Panc1 (cell line): ENCODE results near the gene RIN1. TPM values are rescaled to one million over a fixed set of nuclear protein-coding genes. Genes with fewer than 3 reads are reported as not detected.

Source experiments
- ATAC-seq: fragments of 200-7000 bp; cut with Tn5 transposase; 2 replicates; pipeline ENCODE4 v1.9.1; 2020; ENCODE audit warnings: mild to moderate bottlenecking, moderate library complexity
- BruUV-seq: library from RNA; stranded (reverse); fragments of 400-500 nt; replicated peaks from 2 replicates; lab custom pipeline; 2021; lab: Mats Ljungman, UMichigan
- CTCF ChIA-PET: fragments of 300-600 bp; sonication (Branson Sonifier 250); formaldehyde crosslinking; loops from one replicate; lab custom pipeline; 2022; ENCODE audit warnings: antibody characterized with exemption; lab: Charles Lee
- POLR2A ChIA-PET: fragments of 300-600 bp; sonication (Branson Sonifier 250); formaldehyde crosslinking; loops from one replicate; lab custom pipeline; 2022; ENCODE audit warnings: antibody characterized with exemption; lab: Charles Lee
- DNase-seq: peaks from one replicate; pipeline ENCODE4 v3.0.0-alpha.2; 2010; ENCODE audit warnings: low read depth, low spot score
- H3K27ac ChIP-seq: 2 replicates; pipeline ENCODE4 v1.5.1; 2011; ENCODE audit warnings: mild to moderate bottlenecking, low read length, inconsistent platforms
- H3K27me3 ChIP-seq: fragments of 200-500 bp; sonication (Bioruptor generic); 2 replicates; pipeline ENCODE4 v1.6.0; 2014; ENCODE audit warnings: low read length, inconsistent platforms; ENCODE audit not compliant: control insufficient read depth, insufficient read depth
- H3K36me3 ChIP-seq: fragments of 200-500 bp; sonication (Bioruptor generic); 2 replicates; pipeline ENCODE4 v1.5.1; 2014; ENCODE audit warnings: inconsistent platforms, mild to moderate bottlenecking, low read length, moderate library complexity; ENCODE audit not compliant: control insufficient read depth, insufficient read depth
- H3K4me1 ChIP-seq: 2 replicates; pipeline ENCODE4 v1.5.1; 2011; ENCODE audit warnings: inconsistent platforms, mild to moderate bottlenecking, low read length, moderate library complexity; ENCODE audit not compliant: control insufficient read depth, insufficient read depth
- H3K4me3 ChIP-seq, 2 experiments: 2 replicates each; pipeline ENCODE4 v1.5.1; 2011 to 2012; ENCODE audit warnings: low read depth in 2 of 2, low read length in 2 of 2, mild to moderate bottlenecking in 2 of 2, inconsistent platforms in 1 of 2, moderate library complexity in 1 of 2
- H3K9me3 ChIP-seq: fragments of 200-500 bp; sonication (Bioruptor generic); 2 replicates; pipeline ENCODE4 v1.5.1; 2014; ENCODE audit warnings: low read depth, mild to moderate bottlenecking, inconsistent platforms, low read length, moderate library complexity; ENCODE audit not compliant: control insufficient read depth, insufficient read depth
- POLR2AphosphoS5 ChIP-seq: IDR thresholded peaks from 2 replicates; pipeline ENCODE4 v1.6.1; 2012; ENCODE audit warnings: mild to moderate bottlenecking, low read depth, low read length, moderate library complexity
- SIN3A ChIP-seq: IDR thresholded peaks from 2 replicates; pipeline ENCODE4 v1.6.1; 2012; ENCODE audit warnings: low read depth, mild to moderate bottlenecking, low read length, moderate library complexity, borderline replicate concordance; ENCODE audit not compliant: insufficient read depth
- TCF7L2 ChIP-seq: IDR thresholded peaks from 2 replicates; pipeline ENCODE4 v1.6.1; 2011; ENCODE audit warnings: mild to moderate bottlenecking, low read depth, low read length, inconsistent platforms
- in situ Hi-C: cut with HindIII; loops from 2 replicates; pipeline ENCODE4 v1.10.0; 2016; ENCODE audit warnings: low sequenced_read_pairs, low pct_unique_long_range_greater_than_20kb
- intact Hi-C: fragments of 100-400 bp; cut with micrococcal nuclease; formaldehyde crosslinking; loops from one replicate; pipeline ENCODE4 v1.10.0; 2022; ENCODE audit not compliant: unreplicated experiment
- total RNA-seq: library from RNA; stranded (reverse); gene quantifications from one replicate; pipeline ENCODE4 v1.2.1, GENCODE V29; 2021; ENCODE audit not compliant: unreplicated experiment
- TF ChIP-seq, protein P1 (sequence below): fragments of 450-650 bp; IDR thresholded peaks from 2 replicates; pipeline ENCODE4 v1.5.1; 2017; ENCODE audit warnings: mild to moderate bottlenecking
- TF ChIP-seq, protein P2 (sequence below), 2 experiments: IDR thresholded peaks; 2 replicates each; pipeline ENCODE4 v1.6.1; 2011 to 2012; ENCODE audit warnings: low read depth in 2 of 2, control low read depth in 1 of 2, low read length in 1 of 2, mild to moderate bottlenecking in 1 of 2, moderate library complexity in 1 of 2; ENCODE audit not compliant: insufficient read depth in 1 of 2

RIN1 gene
- total RNA-seq, 1 experiment from 2014 or later, result 21.7 TPM

DNA sequence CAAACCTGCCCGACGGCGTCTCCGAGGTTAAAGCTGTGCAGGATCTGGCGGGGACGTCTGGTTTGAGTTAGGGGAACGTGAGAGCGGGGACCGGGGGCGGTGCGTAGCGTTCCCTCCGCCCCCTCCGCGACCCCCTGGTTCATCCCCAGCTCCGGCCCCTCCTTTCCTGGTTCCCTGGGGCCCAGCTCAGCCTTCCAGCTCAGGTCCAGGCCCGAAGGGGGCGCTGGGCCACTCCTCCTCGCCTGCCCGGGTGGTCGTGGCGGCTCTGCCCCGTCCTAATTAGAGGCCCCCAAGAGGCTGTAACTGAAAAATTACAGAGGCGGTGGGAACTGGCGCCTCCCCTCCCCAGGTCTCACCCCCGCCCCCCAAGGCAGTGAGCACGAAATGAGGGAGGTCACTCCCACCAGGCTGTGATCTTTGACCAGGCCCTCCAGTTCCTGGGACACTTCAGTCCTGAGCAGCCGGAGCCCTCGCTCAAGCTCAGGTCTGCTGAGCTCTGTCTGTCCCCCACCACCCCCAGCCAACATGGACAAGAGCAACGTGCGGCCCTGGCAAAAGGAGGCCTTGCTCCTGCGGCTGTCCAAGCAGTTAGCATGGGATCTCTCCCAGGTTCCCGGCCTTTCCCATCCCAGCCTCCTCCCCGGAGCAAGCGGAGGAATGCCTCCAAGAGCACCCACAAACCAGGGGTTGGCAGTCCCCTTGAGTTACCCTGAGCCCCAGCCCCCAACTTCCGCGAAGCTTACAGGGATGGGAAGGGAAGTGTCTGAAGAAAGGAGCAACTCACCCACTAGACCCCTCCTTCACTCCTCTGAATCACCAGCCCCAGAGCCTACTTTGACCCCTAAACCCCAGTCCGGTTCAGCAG, 22.7 kb downstream of the RIN1 start:
- H3K9me3 ChIP-seq, result no peaks in the 10 kb centered on the region
- ChIA-PET POLR2A (interaction anchor here (1.0 kb wide), 1 partner anchor 52 kb away, joined by 3 read pairs; no protein-coding TSS in a partner anchor), CTCF (interaction anchor here (0.5 to 2.1 kb wide), 7 partner anchors 15 to 178 kb away, joined by 3 to 15 read pairs (median 3); no protein-coding TSS in a partner anchor)
- DNase-seq, result no peak
- H3K4me3 ChIP-seq, result peak overlapping the region; percentile 55 to 72
- peak overlapping the region; percentile 56 for H3K27ac ChIP-seq
- peaks cover 10% of the 10 kb centered on the region for H3K4me1 ChIP-seq
- H3K36me3 ChIP-seq, result no peaks in the 10 kb centered on the region
- ATAC-seq, result no peak
- no TSS peak for BruUV-seq
- H3K27me3 ChIP-seq, result no peaks in the 10 kb centered on the region
- intact Hi-C loops, result loop anchor here (2.0 kb wide), 1 partner anchor 15 kb away; no protein-coding TSS in a partner anchor
- in situ Hi-C loops, result no loop called here
- TF ChIP-seq, protein P1, sequence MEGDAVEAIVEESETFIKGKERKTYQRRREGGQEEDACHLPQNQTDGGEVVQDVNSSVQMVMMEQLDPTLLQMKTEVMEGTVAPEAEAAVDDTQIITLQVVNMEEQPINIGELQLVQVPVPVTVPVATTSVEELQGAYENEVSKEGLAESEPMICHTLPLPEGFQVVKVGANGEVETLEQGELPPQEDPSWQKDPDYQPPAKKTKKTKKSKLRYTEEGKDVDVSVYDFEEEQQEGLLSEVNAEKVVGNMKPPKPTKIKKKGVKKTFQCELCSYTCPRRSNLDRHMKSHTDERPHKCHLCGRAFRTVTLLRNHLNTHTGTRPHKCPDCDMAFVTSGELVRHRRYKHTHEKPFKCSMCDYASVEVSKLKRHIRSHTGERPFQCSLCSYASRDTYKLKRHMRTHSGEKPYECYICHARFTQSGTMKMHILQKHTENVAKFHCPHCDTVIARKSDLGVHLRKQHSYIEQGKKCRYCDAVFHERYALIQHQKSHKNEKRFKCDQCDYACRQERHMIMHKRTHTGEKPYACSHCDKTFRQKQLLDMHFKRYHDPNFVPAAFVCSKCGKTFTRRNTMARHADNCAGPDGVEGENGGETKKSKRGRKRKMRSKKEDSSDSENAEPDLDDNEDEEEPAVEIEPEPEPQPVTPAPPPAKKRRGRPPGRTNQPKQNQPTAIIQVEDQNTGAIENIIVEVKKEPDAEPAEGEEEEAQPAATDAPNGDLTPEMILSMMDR, result no peak; the same call in 1 of the 2 replicates
- TF ChIP-seq, protein P2, sequence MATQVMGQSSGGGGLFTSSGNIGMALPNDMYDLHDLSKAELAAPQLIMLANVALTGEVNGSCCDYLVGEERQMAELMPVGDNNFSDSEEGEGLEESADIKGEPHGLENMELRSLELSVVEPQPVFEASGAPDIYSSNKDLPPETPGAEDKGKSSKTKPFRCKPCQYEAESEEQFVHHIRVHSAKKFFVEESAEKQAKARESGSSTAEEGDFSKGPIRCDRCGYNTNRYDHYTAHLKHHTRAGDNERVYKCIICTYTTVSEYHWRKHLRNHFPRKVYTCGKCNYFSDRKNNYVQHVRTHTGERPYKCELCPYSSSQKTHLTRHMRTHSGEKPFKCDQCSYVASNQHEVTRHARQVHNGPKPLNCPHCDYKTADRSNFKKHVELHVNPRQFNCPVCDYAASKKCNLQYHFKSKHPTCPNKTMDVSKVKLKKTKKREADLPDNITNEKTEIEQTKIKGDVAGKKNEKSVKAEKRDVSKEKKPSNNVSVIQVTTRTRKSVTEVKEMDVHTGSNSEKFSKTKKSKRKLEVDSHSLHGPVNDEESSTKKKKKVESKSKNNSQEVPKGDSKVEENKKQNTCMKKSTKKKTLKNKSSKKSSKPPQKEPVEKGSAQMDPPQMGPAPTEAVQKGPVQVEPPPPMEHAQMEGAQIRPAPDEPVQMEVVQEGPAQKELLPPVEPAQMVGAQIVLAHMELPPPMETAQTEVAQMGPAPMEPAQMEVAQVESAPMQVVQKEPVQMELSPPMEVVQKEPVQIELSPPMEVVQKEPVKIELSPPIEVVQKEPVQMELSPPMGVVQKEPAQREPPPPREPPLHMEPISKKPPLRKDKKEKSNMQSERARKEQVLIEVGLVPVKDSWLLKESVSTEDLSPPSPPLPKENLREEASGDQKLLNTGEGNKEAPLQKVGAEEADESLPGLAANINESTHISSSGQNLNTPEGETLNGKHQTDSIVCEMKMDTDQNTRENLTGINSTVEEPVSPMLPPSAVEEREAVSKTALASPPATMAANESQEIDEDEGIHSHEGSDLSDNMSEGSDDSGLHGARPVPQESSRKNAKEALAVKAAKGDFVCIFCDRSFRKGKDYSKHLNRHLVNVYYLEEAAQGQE (IDR thresholded peaks at IDR 0.05; ENCODE audit: insufficient read depth in 1 of 2, low read depth in 2 of 2, low read length in 1 of 2), result no peak
- no peak for TF ChIP-seq SIN3A
- TF ChIP-seq TCF7L2, result no peak
- TF ChIP-seq POLR2AphosphoS5, result no peak

DNA sequence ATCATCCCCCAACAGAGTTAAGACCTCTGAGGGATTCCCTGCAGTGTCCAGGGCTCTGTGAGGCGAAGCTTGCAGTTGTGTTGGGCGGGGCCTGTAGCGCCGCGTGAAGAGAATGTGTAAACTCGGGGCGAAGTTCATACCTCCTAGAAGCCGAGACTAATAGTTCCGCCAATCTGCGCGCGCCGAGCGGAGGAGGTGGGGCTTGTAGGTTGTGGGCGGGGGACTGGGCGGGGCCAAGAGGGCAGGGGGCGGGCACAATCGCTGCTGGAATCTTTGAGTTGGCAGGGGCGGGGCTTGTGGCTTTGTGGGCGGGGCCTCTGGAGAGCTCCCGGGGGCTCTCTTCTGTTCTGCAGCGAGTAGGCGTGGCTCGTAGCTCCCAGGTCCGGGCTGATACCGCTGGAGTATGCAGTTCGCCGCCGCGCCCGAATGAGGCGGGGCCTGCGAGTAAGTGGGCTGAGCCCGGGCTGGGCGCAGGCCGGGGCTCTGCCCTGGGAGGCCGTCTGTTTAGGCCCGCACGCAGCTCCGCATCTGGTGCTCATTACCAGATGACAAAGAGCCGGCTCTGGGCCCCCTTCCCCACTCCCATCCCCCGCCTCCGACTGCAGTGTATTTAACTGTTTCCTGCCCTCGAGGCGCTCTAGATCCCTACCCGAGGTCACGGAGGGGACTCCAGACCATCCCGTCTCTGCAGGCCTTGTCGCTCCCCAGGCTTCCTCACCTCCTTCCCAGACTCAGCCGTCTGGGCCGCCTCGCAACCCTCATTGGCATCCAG, 23.5 kb downstream of the RIN1 start:
- no peaks in the 10 kb centered on the region for H3K36me3 ChIP-seq
- peak; percentile 64 for DNase-seq
- ChIA-PET CTCF (interaction anchor here (0.5 to 2.1 kb wide), 19 partner anchors 9 to 202 kb away, joined by 3 to 17 read pairs (median 3); partner anchors contain the start of genes B4GAT1, DPP3, MRPL11 and RIN1), POLR2A (interaction anchor here (0.7 to 1.6 kb wide), 3 partner anchors 23 to 53 kb away, joined by 3 to 6 read pairs (median 4); partner anchors contain the start of gene RIN1)
- peak overlapping the region; percentile 72 to 83 for H3K4me3 ChIP-seq
- H3K27ac ChIP-seq, result peak overlapping the region; percentile 86
- H3K9me3 ChIP-seq, result no peaks in the 10 kb centered on the region
- BruUV-seq, result no TSS peak
- peaks cover 10% of the 10 kb centered on the region for H3K4me1 ChIP-seq
- TF ChIP-seq, protein P1, result no peak
- TF ChIP-seq POLR2AphosphoS5 (peak; percentile 32; the same call in 1 of the 2 replicates), TCF7L2 (no peak), SIN3A (no peak)
- TF ChIP-seq, protein P2 (IDR thresholded peaks at IDR 0.05; ENCODE audit: insufficient read depth in 1 of 2, low read depth in 2 of 2, low read length in 1 of 2), result no peak
- ATAC-seq, result peak; percentile 91
- no peaks in the 10 kb centered on the region for H3K27me3 ChIP-seq
- intact Hi-C loops, result loop anchor here (2.0 kb wide), 1 partner anchor 16 kb away; no protein-coding TSS in a partner anchor
- in situ Hi-C loops, result no loop called here
